Hematopoietic multipotent progenitor cell treated with erythropoietin and hydrocortisone succinate and interleukin-3 and kit ligand, for 8 days (in vitro differentiated cells): ENCODE results near the gene HS6ST1.
"Not testable (repeated sequence)": the region's sequence is repeated elsewhere in the genome, so short reads cannot be mapped to it uniquely, and the experiment has no call there.

ENCODE experiments used
- DNase-seq: peaks from one replicate; pipeline ENCODE4 v3.0.0-alpha.2; 2015

Gene HS6ST1

GRCh38 chr2:128321784-128322714, 3.4 kb upstream of the HS6ST1 start:
- peak; percentile 79 for DNase-seq

- DNase-seq: no peak
These were observed 2.5 kb upstream of the HS6ST1 start for GRCh38 chr2:128320906-128321771.

- DNase-seq: peak; percentile 51
These were observed 1.7 kb upstream of the HS6ST1 start for GRCh38 chr2:128320192-128320905.

- peak; percentile 12 for DNase-seq
These were observed 1.0 kb upstream of the HS6ST1 start for GRCh38 chr2:128319631-128320191.

GRCh38 chr2:128318245-128318644, 423 bp downstream of the HS6ST1 start:
- not testable (repeated sequence) for DNase-seq

- DNase-seq: not testable (repeated sequence)
These were observed 806 bp downstream of the HS6ST1 start for GRCh38 chr2:128317899-128318225.

- no peak for DNase-seq
These were observed 1.3 kb downstream of the HS6ST1 start for GRCh38 chr2:128317181-128317898.

GRCh38 chr2:128316777-128317180, 1.9 kb downstream of the HS6ST1 start:
- no peak for DNase-seq

- no peak for DNase-seq
These were observed 2.6 kb downstream of the HS6ST1 start for GRCh38 chr2:128315829-128316776.

GRCh38 chr2:128315122-128315828, 3.4 kb downstream of the HS6ST1 start:
- DNase-seq: no peak

GRCh38 chr2:128314348-128315121, 4.1 kb downstream of the HS6ST1 start:
- DNase-seq: no peak

- no peak for DNase-seq
These were observed 4.7 kb downstream of the HS6ST1 start for GRCh38 chr2:128313931-128314347.

GRCh38 chr2:128313091-128313836, 5.4 kb downstream of the HS6ST1 start:
- DNase-seq: peak; percentile 25

GRCh38 chr2:128312411-128312810, 6.3 kb downstream of the HS6ST1 start:
- DNase-seq: no peak

- DNase-seq: no peak
These were observed 6.8 kb downstream of the HS6ST1 start for GRCh38 chr2:128311755-128312341.

- no peak for DNase-seq
These were observed 7.4 kb downstream of the HS6ST1 start for GRCh38 chr2:128311216-128311754.

- no peak for DNase-seq
These were observed 7.9 kb downstream of the HS6ST1 start for GRCh38 chr2:128310761-128311160.
